K562 (cell line): Measurements from ENCODE around the gene PIK3AP1. TPM values are rescaled to one million over a fixed set of nuclear protein-coding genes. Genes with fewer than 3 reads are reported as not detected.
A peak's percentile ranks its signal among the peaks of the same experiment; 100 is the strongest.

Experiments used
- CTCF ChIP-seq, 3 experiments: IDR thresholded peaks in 2 of 3; conservative IDR thresholded peaks in 1 of 3; 2 replicates each; pipeline ENCODE4 v1.5.1; 2011 to 2012; ENCODE audit warnings: low read length in 3 of 3, mild to moderate bottlenecking in 3 of 3, control low read depth in 2 of 3, improper control_type of control experiment in 1 of 3, inconsistent platforms in 1 of 3, low read depth in 1 of 3, mixed read lengths in 1 of 3, moderate library complexity in 1 of 3; ENCODE audit not compliant: insufficient read depth in 2 of 3
- ELF1 ChIP-seq: fragments of 200-800 bp; sonication (Bioruptor generic); IDR thresholded peaks from 2 replicates; pipeline ENCODE4 v1.6.1; 2016; ENCODE audit warnings: missing genetic modification characterization, missing compliant biosample characterization
- ELF2 ChIP-seq: fragments of 250-450 bp; sonication (Bioruptor Pico); IDR thresholded peaks from 2 replicates; pipeline ENCODE4 v1.5.0; 2021; ENCODE audit warnings: mild to moderate bottlenecking
- ESRRA ChIP-seq: fragments of 450-650 bp; IDR thresholded peaks from 2 replicates; pipeline ENCODE4 v1.6.1; 2014; ENCODE audit warnings: low read depth, mild to moderate bottlenecking, moderate library complexity, borderline replicate concordance
- MCM5 ChIP-seq: fragments of 450-650 bp; IDR thresholded peaks from 2 replicates; pipeline ENCODE4 v1.6.1; 2016; ENCODE audit warnings: low read depth
- MXD1 ChIP-seq: fragments of 250-450 bp; sonication (Bioruptor Pico); IDR thresholded peaks from 2 replicates; pipeline ENCODE4 v1.8.0; 2021; ENCODE audit warnings: borderline replicate concordance, mild to moderate bottlenecking, moderate library complexity; ENCODE audit not compliant: poor library complexity, severe bottlenecking
- PHB2 ChIP-seq: fragments of 450-650 bp; IDR thresholded peaks from 2 replicates; pipeline ENCODE4 v1.6.1; 2017; ENCODE audit warnings: low read depth
- RBM17 ChIP-seq: fragments of 200-400 bp; formaldehyde crosslinking; IDR thresholded peaks from 2 replicates; pipeline ENCODE4 v1.6.1; 2017; ENCODE audit warnings: low read depth, mild to moderate bottlenecking, low read length, borderline replicate concordance
- STAT6 ChIP-seq: sonication (generic); formaldehyde crosslinking; IDR thresholded peaks from 2 replicates; pipeline ENCODE4 v1.8.1; 2023; ENCODE audit warnings: mild to moderate bottlenecking, missing genetic modification reagents
- ZFX ChIP-seq: sonication (generic); formaldehyde crosslinking; IDR thresholded peaks from 2 replicates; pipeline ENCODE4 v1.8.0; 2022; ENCODE audit warnings: mild to moderate bottlenecking, missing genetic modification reagents, moderate library complexity
- ZNF124 ChIP-seq: sonication (generic); formaldehyde crosslinking; IDR thresholded peaks from 2 replicates; pipeline ENCODE4 v1.8.1; 2022; ENCODE audit warnings: missing genetic modification reagents
- ZNF311 ChIP-seq: fragments of 250-450 bp; sonication (Bioruptor Pico); IDR thresholded peaks from 2 replicates; pipeline ENCODE4 v1.4.0; 2020; ENCODE audit warnings: mild to moderate bottlenecking, moderate library complexity
- polyA plus RNA-seq, 8 experiments: library from polyadenylated mRNA; depleted of rRNA in 4 of 8; stranded (reverse) in 5 of 8; unstranded in 3 of 8; fragments of >200 nt; fragmentation: Nextera tagmentation in 2 of 8; fragmentation: Illumina TruSeq in 1 of 8; extraction: Ambion mirVana in 2 of 8; extraction: Trizol in 1 of 8; gene quantifications; 2 replicates each; pipeline versions ENCODE4 v1.2.1 to v1.2.3, GENCODE V29; 2011 to 2014; ENCODE audit warnings: inconsistent platforms in 1 of 8, missing spikeins in 1 of 8
- total RNA-seq, 7 experiments: library from RNA; depleted of rRNA in 6 of 7; stranded (reverse); fragments of >200 nt in 6 of 7; fragmentation: Illumina TruSeq in 2 of 7; extraction: Trizol in 2 of 7; gene quantifications; 2 replicates each; pipeline versions ENCODE4 v1.2.1 to v1.2.3, GENCODE V29; 2011 to 2021; ENCODE audit warnings: low replicate concordance in 1 of 7

The PIK3AP1 gene
- total and polyA plus RNA-seq, 9 of the 15 experiments (the other 6 are each of a cell fraction or from before 2014, with no cell fraction given): 0.20 to 2.4 (median 1.4) TPM

- TF ChIP-seq ZNF311 (CRISPR knock-in tag): no peak
- TF ChIP-seq ELF1: peak; percentile 47; the same call in 1 of the 2 replicates
- no peak for TF ChIP-seq ESRRA
- TF ChIP-seq ZFX: no peak
- TF ChIP-seq ELF2 (CRISPR knock-in tag): no peak
- no peak for TF ChIP-seq MCM5
- TF ChIP-seq RBM17: no peak
- no peak for TF ChIP-seq PHB2
- no peak for TF ChIP-seq MXD1
- peak; percentile 37 to 56 (median 51) for TF ChIP-seq CTCF (IDR thresholded peaks at IDR 0.05 in 2 of 3, conservative IDR thresholded peaks at IDR 0.05 in 1 of 3; ENCODE audit: insufficient read depth in 2 of 3, low read depth in 1 of 3, low read length in 3 of 3)
- TF ChIP-seq ZNF124 (CRISPR knock-in tag): no peak
- TF ChIP-seq STAT6 (CRISPR knock-in tag): no peak
These were observed 93.5 kb downstream of the PIK3AP1 start (continued) for GRCh38 chr10:96626795-96627194.
